MCF 10A (cell line): ENCODE measurements around the gene EP400. TPM values are rescaled to one million over a fixed set of nuclear protein-coding genes. Genes with fewer than 3 reads are reported as not detected.
A peak's percentile ranks its signal among the peaks of the same experiment; 100 is the strongest.

ENCODE experiments used
- Bru-seq: library from RNA; stranded (reverse); fragments of 400-500 nt; gene quantifications from one replicate; lab custom pipeline; 2021; lab: Mats Ljungman, UMichigan
- BruChase-seq, 2 experiments: library from RNA; stranded (reverse); fragments of 400-500 nt; gene quantifications; one replicate each; lab custom pipeline; 2021; lab: Mats Ljungman, UMichigan
- BruUV-seq: library from RNA; stranded (reverse); fragments of 400-500 nt; replicated peaks from 2 replicates; lab custom pipeline; 2021; lab: Mats Ljungman, UMichigan
- CTCF ChIA-PET: fragments of 300-600 bp; sonication (Branson Sonifier 250); formaldehyde crosslinking; extraction: SDS; loops from one replicate; lab custom pipeline; 2021; ENCODE audit warnings: antibody characterized with exemption, inconsistent platforms; lab: Yijun Ruan, JAX
- POLR2A ChIA-PET: fragments of 300-600, 350-650 bp; sonication (Branson Sonifier 250); formaldehyde crosslinking; extraction: SDS; loops from one replicate; lab custom pipeline; 2020; ENCODE audit warnings: antibody characterized with exemption, inconsistent platforms; lab: Yijun Ruan, JAX
- DNase-seq: peaks from one replicate; pipeline ENCODE4 v3.0.0-alpha.2; 2018; ENCODE audit not compliant: unreplicated experiment
- H3K27ac Mint-ChIP-seq: one replicate; pipeline ENCODE4 v1.8.0; 2022; ENCODE audit warnings: mild to moderate bottlenecking, low read depth, mixed read lengths; ENCODE audit not compliant: unreplicated experiment
- H3K27me3 Mint-ChIP-seq: one replicate; pipeline ENCODE4 v1.8.0; 2022; ENCODE audit warnings: mixed read lengths; ENCODE audit not compliant: insufficient read depth, unreplicated experiment
- H3K36me3 Mint-ChIP-seq: one replicate; pipeline ENCODE4 v1.8.0; 2022; ENCODE audit warnings: mild to moderate bottlenecking, moderate library complexity, mixed read lengths; ENCODE audit not compliant: insufficient read depth, unreplicated experiment
- H3K4me1 Mint-ChIP-seq: one replicate; pipeline ENCODE4 v1.8.0; 2022; ENCODE audit warnings: mixed read lengths; ENCODE audit not compliant: insufficient read depth, unreplicated experiment
- H3K4me3 Mint-ChIP-seq: one replicate; pipeline ENCODE4 v1.8.0; 2022; ENCODE audit warnings: mild to moderate bottlenecking, moderate library complexity, mixed read lengths; ENCODE audit not compliant: unreplicated experiment
- H3K9me3 Mint-ChIP-seq: one replicate; pipeline ENCODE4 v1.8.0; 2022; ENCODE audit warnings: mixed read lengths; ENCODE audit not compliant: unreplicated experiment
- intact Hi-C: fragments of 100-400 bp; cut with micrococcal nuclease; formaldehyde crosslinking; loops from 2 replicates; pipeline ENCODE4 v1.14.1; 2022
- long read RNA-seq: library from polyadenylated mRNA; stranded (forward); transcript quantifications from one replicate; pipeline ENCODE4 v2.0.0, GENCODE V29; 2022
- total RNA-seq: library from RNA; stranded (reverse); gene quantifications from 2 replicates; pipeline ENCODE4 v1.2.3, GENCODE V29; 2022
- TF ChIP-seq, protein P1 (sequence below): fragments of 200-600 bp; IDR thresholded peaks from one replicate; pipeline ENCODE4 v1.8.0; 2022; ENCODE audit warnings: antibody characterized with exemption, mild to moderate bottlenecking; ENCODE audit not compliant: unreplicated experiment

Gene EP400, protein sequence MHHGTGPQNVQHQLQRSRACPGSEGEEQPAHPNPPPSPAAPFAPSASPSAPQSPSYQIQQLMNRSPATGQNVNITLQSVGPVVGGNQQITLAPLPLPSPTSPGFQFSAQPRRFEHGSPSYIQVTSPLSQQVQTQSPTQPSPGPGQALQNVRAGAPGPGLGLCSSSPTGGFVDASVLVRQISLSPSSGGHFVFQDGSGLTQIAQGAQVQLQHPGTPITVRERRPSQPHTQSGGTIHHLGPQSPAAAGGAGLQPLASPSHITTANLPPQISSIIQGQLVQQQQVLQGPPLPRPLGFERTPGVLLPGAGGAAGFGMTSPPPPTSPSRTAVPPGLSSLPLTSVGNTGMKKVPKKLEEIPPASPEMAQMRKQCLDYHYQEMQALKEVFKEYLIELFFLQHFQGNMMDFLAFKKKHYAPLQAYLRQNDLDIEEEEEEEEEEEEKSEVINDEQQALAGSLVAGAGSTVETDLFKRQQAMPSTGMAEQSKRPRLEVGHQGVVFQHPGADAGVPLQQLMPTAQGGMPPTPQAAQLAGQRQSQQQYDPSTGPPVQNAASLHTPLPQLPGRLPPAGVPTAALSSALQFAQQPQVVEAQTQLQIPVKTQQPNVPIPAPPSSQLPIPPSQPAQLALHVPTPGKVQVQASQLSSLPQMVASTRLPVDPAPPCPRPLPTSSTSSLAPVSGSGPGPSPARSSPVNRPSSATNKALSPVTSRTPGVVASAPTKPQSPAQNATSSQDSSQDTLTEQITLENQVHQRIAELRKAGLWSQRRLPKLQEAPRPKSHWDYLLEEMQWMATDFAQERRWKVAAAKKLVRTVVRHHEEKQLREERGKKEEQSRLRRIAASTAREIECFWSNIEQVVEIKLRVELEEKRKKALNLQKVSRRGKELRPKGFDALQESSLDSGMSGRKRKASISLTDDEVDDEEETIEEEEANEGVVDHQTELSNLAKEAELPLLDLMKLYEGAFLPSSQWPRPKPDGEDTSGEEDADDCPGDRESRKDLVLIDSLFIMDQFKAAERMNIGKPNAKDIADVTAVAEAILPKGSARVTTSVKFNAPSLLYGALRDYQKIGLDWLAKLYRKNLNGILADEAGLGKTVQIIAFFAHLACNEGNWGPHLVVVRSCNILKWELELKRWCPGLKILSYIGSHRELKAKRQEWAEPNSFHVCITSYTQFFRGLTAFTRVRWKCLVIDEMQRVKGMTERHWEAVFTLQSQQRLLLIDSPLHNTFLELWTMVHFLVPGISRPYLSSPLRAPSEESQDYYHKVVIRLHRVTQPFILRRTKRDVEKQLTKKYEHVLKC (N-terminal part only)
- 52.4 and 54.8 TPM in 2 replicates for total RNA-seq
- percentile 78 among the genes with signal in this experiment for Bru-seq, nascent RNA
- percentile 88 among the genes with signal in this experiment for BruChase-seq, experiment 1, labeled RNA remaining after a 6-hour chase
- BruChase-seq, experiment 2, labeled RNA remaining after a 2-hour chase: percentile 84 among the genes with signal in this experiment
- long read RNA-seq, partial matches to known transcripts: 12 of 22 reads
- long read RNA-seq, other reads (novel, unspliced or antisense): 9 of 22 reads

DNA sequence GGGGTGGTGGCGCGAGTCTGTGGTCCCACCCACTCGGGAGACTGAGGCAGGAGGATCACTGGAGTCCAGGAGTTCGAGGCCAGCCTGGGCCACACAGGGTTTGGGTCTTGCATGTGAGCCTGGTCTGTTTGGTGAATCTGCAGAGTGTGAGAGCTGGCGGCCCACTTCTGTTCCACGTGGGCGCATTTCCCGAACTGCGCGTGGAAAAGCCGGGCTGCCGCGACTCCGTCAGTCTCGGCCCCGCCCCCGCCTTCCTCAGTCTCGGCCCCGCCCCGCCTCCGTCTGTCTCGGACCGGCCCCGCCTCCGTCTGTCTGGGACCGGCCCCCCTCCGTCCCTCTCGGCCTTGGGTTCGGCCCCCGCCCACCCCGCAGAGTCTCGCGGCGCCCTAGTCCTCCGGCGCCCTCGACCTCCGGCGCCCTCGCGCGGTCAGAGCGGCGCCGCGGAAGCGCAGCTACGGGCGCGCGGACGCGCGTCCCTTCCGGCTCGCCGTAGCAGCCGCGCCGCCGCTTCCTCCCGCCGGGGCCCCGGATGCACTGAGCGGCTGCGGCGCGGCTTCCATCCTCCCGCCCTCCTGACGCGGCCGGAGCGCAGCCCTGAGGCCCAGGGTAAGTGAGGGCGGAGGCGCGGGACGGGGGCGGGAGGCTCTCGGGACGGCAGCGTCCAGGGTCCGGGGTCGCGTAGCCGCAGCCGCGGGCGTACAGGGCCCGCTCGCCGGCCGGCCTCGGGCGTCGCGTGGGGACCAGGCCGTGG lies at the start of gene EP400:
Gene EP400 (plus strand): TSS at position 512 of the 751 bp plus-strand sequence. CDS start 10,678 bp downstream, outside the sequence.
- peak; percentile 94 for DNase-seq
- no peaks in the 10 kb centered on the region for H3K9me3 Mint-ChIP-seq
- TF ChIP-seq, protein P1, sequence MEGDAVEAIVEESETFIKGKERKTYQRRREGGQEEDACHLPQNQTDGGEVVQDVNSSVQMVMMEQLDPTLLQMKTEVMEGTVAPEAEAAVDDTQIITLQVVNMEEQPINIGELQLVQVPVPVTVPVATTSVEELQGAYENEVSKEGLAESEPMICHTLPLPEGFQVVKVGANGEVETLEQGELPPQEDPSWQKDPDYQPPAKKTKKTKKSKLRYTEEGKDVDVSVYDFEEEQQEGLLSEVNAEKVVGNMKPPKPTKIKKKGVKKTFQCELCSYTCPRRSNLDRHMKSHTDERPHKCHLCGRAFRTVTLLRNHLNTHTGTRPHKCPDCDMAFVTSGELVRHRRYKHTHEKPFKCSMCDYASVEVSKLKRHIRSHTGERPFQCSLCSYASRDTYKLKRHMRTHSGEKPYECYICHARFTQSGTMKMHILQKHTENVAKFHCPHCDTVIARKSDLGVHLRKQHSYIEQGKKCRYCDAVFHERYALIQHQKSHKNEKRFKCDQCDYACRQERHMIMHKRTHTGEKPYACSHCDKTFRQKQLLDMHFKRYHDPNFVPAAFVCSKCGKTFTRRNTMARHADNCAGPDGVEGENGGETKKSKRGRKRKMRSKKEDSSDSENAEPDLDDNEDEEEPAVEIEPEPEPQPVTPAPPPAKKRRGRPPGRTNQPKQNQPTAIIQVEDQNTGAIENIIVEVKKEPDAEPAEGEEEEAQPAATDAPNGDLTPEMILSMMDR: peak; percentile 54
- intact Hi-C loops: loop anchor here (1.0 to 5.0 kb wide), 2 partner anchors 53 to 113 kb away; no protein-coding TSS in a partner anchor
- CTCF ChIA-PET: interaction anchor here (0.6 to 1.9 kb wide), 8 partner anchors 9 to 660 kb away, joined by 3 to 9 read pairs (median 3); no protein-coding TSS in a partner anchor
- peak within 1 kb of the TSS; percentile 75 for H3K4me3 Mint-ChIP-seq
- BruUV-seq: no TSS peak
- peak within 1 kb of the TSS; percentile 70 for H3K27ac Mint-ChIP-seq
- POLR2A ChIA-PET: interaction anchor here (0.7 to 2.6 kb wide), 10 partner anchors 9 to 212 kb away, joined by 3 to 16 read pairs (median 3); partner anchors contain the start of gene PUS1
- H3K36me3 Mint-ChIP-seq: no peaks in the 10 kb centered on the region
- no peaks in the 10 kb centered on the region for H3K27me3 Mint-ChIP-seq
- peaks cover 9% of the 10 kb centered on the region for H3K4me1 Mint-ChIP-seq

DNA sequence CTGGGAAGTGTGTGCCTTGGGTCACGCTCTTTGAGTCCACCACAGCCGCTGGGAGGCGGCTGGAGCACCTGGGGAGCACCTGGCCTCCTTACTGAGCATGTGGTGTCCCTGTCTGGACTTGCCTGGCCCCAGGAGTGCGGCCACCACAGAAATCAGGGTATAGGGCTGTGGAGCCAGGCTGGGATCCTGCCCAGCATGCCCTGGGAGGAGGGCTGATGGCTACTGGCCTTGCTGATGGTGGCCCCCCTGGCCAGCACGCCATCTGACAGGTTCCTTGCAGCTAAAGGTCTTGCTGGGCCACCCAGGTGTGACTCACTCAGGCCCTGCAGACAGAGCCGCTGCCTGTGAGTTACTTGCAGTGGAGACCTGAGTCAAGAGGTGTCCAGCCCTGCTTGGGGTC lies 49.3 kb upstream of the EP400 start:
- no peak overlapping the region for H3K27ac Mint-ChIP-seq
- POLR2A ChIA-PET: interaction anchor here (0.6 to 3.3 kb wide), 5 partner anchors 22 to 70 kb away, joined by 3 to 11 read pairs (median 4); no protein-coding TSS in a partner anchor
- H3K4me3 Mint-ChIP-seq: no peak overlapping the region
- H3K4me1 Mint-ChIP-seq: peaks cover 19% of the 10 kb centered on the region
- intact Hi-C loops: no loop called here
- no peaks in the 10 kb centered on the region for H3K27me3 Mint-ChIP-seq
- H3K36me3 Mint-ChIP-seq: peaks cover 27% of the 10 kb centered on the region
- H3K9me3 Mint-ChIP-seq: no peaks in the 10 kb centered on the region
- TF ChIP-seq, protein P1: no peak
- peak; percentile 53 for DNase-seq
- CTCF ChIA-PET: interaction anchor here (1.1 to 1.2 kb wide), 2 partner anchors 38 to 63 kb away, joined by 3 to 4 read pairs; no protein-coding TSS in a partner anchor
- no TSS peak for BruUV-seq
